ENCODE measurements around the gene OPA1.

Gene OPA1

GRCh38 chr3:193640728-193641439 lies 47.9 kb downstream of the OPA1 start:
- no peak for TF ChIP-seq CTCF (IDR thresholded peaks at IDR 0.05; ENCODE audit: control insufficient read depth, insufficient read depth, low read depth, low read length, missing control alignments)
- H3K4me3 ChIP-seq (ENCODE audit: control insufficient read depth, low read depth, low read length): no peak overlapping the region
- DNase-seq (ENCODE audit: low read depth): no peak

GRCh38 chr3:193641440-193641775 lies 48.4 kb downstream of the OPA1 start:
- TF ChIP-seq CTCF (IDR thresholded peaks at IDR 0.05; ENCODE audit: control insufficient read depth, insufficient read depth, low read depth, low read length, missing control alignments): no peak
- H3K4me3 ChIP-seq (ENCODE audit: control insufficient read depth, low read depth, low read length): no peak overlapping the region
- no peak for DNase-seq (ENCODE audit: low read depth)

- H3K4me3 ChIP-seq (ENCODE audit: control insufficient read depth, low read depth, low read length): no peak overlapping the region
- no peak for TF ChIP-seq CTCF (IDR thresholded peaks at IDR 0.05; ENCODE audit: control insufficient read depth, insufficient read depth, low read depth, low read length, missing control alignments)
- no peak for DNase-seq (ENCODE audit: low read depth)
Observed at GRCh38 chr3:193645806-193646205, 52.8 kb downstream of the OPA1 start.

- TF ChIP-seq CTCF (IDR thresholded peaks at IDR 0.05; ENCODE audit: control insufficient read depth, insufficient read depth, low read depth, low read length, missing control alignments): no peak
- no peak overlapping the region for H3K4me3 ChIP-seq (ENCODE audit: control insufficient read depth, low read depth, low read length)
- no peak for DNase-seq (ENCODE audit: low read depth)
Observed at GRCh38 chr3:193648542-193649076, 55.6 kb downstream of the OPA1 start.

GRCh38 chr3:193650585-193650984 lies 57.6 kb downstream of the OPA1 start:
- DNase-seq (ENCODE audit: low read depth): no peak
- no peak for TF ChIP-seq CTCF (IDR thresholded peaks at IDR 0.05; ENCODE audit: control insufficient read depth, insufficient read depth, low read depth, low read length, missing control alignments)
- H3K4me3 ChIP-seq (ENCODE audit: control insufficient read depth, low read depth, low read length): no peak overlapping the region

GRCh38 chr3:193655831-193656433 lies 62.9 kb downstream of the OPA1 start:
- no peak overlapping the region for H3K4me3 ChIP-seq (ENCODE audit: control insufficient read depth, low read depth, low read length)

More at GRCh38 chr3:193655831-193656433, 62.9 kb downstream of the OPA1 start:
- no peak for DNase-seq (ENCODE audit: low read depth)
- no peak for TF ChIP-seq CTCF (IDR thresholded peaks at IDR 0.05; ENCODE audit: control insufficient read depth, insufficient read depth, low read depth, low read length, missing control alignments)

Data from AG09309 (cell line).